T-helper 17 cell (primary cell): Measurements from ENCODE around the gene ADAMTSL2. TPM values are rescaled to one million over a fixed set of nuclear protein-coding genes. Genes with fewer than 3 reads are reported as not detected.
"Not testable (repeated sequence)": the region's sequence is repeated elsewhere in the genome, so short reads cannot be mapped to it uniquely, and the experiment has no call there.

Experiments used
- ATAC-seq: fragments of 150-1000 bp; cut with Tn5 transposase; 2 replicates; pipeline ENCODE4 v1.10.0; 2021; ENCODE audit warnings: mild to moderate bottlenecking, moderate library complexity
- DNase-seq, 3 donors: peaks; one replicate each; pipeline versions ENCODE4 v3.0.0 to v3.0.0-alpha.2; 2020 to 2021
- H3K9me3 ChIP-seq: one replicate; pipeline ENCODE4 v1.7.0; 2013; ENCODE audit warnings: low read length, mild to moderate bottlenecking; ENCODE audit not compliant: control insufficient read depth, poor library complexity, severe bottlenecking
- H3K27ac Mint-ChIP-seq: one replicate; pipeline ENCODE4 v1.8.0; 2022; ENCODE audit warnings: mild to moderate bottlenecking, moderate library complexity, mixed read lengths
- H3K27me3 Mint-ChIP-seq: one replicate; pipeline ENCODE4 v1.8.0; 2022; ENCODE audit warnings: mixed read lengths
- H3K36me3 Mint-ChIP-seq: one replicate; pipeline ENCODE4 v1.8.0; 2022; ENCODE audit warnings: low read depth, mixed read lengths
- H3K4me1 Mint-ChIP-seq: one replicate; pipeline ENCODE4 v1.8.0; 2022; ENCODE audit warnings: mild to moderate bottlenecking, mixed read lengths
- H3K4me3 Mint-ChIP-seq: one replicate; pipeline ENCODE4 v1.8.0; 2022; ENCODE audit warnings: mild to moderate bottlenecking, moderate library complexity, mixed read lengths
- total RNA-seq, 4 donors: library from RNA in 2 of 4; stranded (reverse) in 2 of 4; gene quantifications; one replicate each; pipeline ENCODE4 v1.2.3 and lab custom pipeline; 2022 to 2026

Gene ADAMTSL2
- total RNA-seq, 2 donors from 2014 or later = not detected

- no peak overlapping the region for H3K27ac Mint-ChIP-seq
- peaks cover 46% of the 10 kb centered on the region for H3K27me3 Mint-ChIP-seq
- H3K9me3 ChIP-seq = no peaks in the 10 kb centered on the region
- no peak for ATAC-seq
- no peak for DNase-seq
- peaks cover 2% of the 10 kb centered on the region for H3K4me1 Mint-ChIP-seq
- H3K4me3 Mint-ChIP-seq = no peak overlapping the region
- no peaks in the 10 kb centered on the region for H3K36me3 Mint-ChIP-seq
These were observed 20.2 kb downstream of the ADAMTSL2 start for GRCh38 chr9:133554729-133555128.

- H3K4me1 Mint-ChIP-seq = peaks cover 2% of the 10 kb centered on the region
These were observed 21.9 kb downstream of the ADAMTSL2 start for GRCh38 chr9:133556354-133556753.

GRCh38 chr9:133557581-133557980, 23.1 kb downstream of the ADAMTSL2 start:
- Mint-ChIP-seq H3K4me3 (no peak overlapping the region), H3K27ac (no peak overlapping the region), H3K27me3 (peaks cover 35% of the 10 kb centered on the region)

More at GRCh38 chr9:133556354-133556753, 21.9 kb downstream of the ADAMTSL2 start:
- no peaks in the 10 kb centered on the region for H3K9me3 ChIP-seq
- Mint-ChIP-seq H3K27me3 (peaks cover 40% of the 10 kb centered on the region), H3K4me3 (no peak overlapping the region), H3K36me3 (no peaks in the 10 kb centered on the region), H3K27ac (no peak overlapping the region)
- ATAC-seq (no peak), DNase-seq (no peak)

GRCh38 chr9:133558191-133559126, 24.0 kb downstream of the ADAMTSL2 start:
- DNase-seq = no peak
- H3K4me3 Mint-ChIP-seq = no peak overlapping the region
- H3K4me1 Mint-ChIP-seq = peaks cover 4% of the 10 kb centered on the region
- H3K27ac Mint-ChIP-seq = peak overlapping the region; percentile 8
- no peaks in the 10 kb centered on the region for H3K36me3 Mint-ChIP-seq
- ATAC-seq = no peak
- peaks cover 32% of the 10 kb centered on the region for H3K27me3 Mint-ChIP-seq
- H3K9me3 ChIP-seq = no peaks in the 10 kb centered on the region

More at GRCh38 chr9:133557581-133557980, 23.1 kb downstream of the ADAMTSL2 start:
- DNase-seq = no peak
- Mint-ChIP-seq H3K4me1 (peaks cover 2% of the 10 kb centered on the region), H3K36me3 (no peaks in the 10 kb centered on the region)
- no peak for ATAC-seq
- no peaks in the 10 kb centered on the region for H3K9me3 ChIP-seq

GRCh38 chr9:133560311-133560710, 25.8 kb downstream of the ADAMTSL2 start:
- ATAC-seq (no peak), DNase-seq (no peak)
- Mint-ChIP-seq H3K4me1 (peaks cover 6% of the 10 kb centered on the region), H3K27me3 (peaks cover 31% of the 10 kb centered on the region), H3K27ac (no peak overlapping the region), H3K4me3 (no peak overlapping the region), H3K36me3 (no peaks in the 10 kb centered on the region)
- no peaks in the 10 kb centered on the region for H3K9me3 ChIP-seq

GRCh38 chr9:133560944-133561343, 26.4 kb downstream of the ADAMTSL2 start:
- H3K27ac Mint-ChIP-seq = no peak overlapping the region
- no peak overlapping the region for H3K4me3 Mint-ChIP-seq

GRCh38 chr9:133561976-133562554, 27.6 kb downstream of the ADAMTSL2 start:
- Mint-ChIP-seq H3K4me3 (no peak overlapping the region), H3K4me1 (peaks cover 6% of the 10 kb centered on the region), H3K36me3 (no peaks in the 10 kb centered on the region), H3K27me3 (peaks cover 21% of the 10 kb centered on the region), H3K27ac (no peak overlapping the region)
- ATAC-seq = no peak
- no peaks in the 10 kb centered on the region for H3K9me3 ChIP-seq
- DNase-seq = no peak

More at GRCh38 chr9:133560944-133561343, 26.4 kb downstream of the ADAMTSL2 start:
- DNase-seq = no peak
- H3K9me3 ChIP-seq = no peaks in the 10 kb centered on the region
- Mint-ChIP-seq H3K36me3 (no peaks in the 10 kb centered on the region), H3K4me1 (peaks cover 6% of the 10 kb centered on the region), H3K27me3 (peaks cover 25% of the 10 kb centered on the region)
- ATAC-seq = no peak

- Mint-ChIP-seq H3K36me3 (no peaks in the 10 kb centered on the region), H3K4me1 (peaks cover 6% of the 10 kb centered on the region), H3K4me3 (no peak overlapping the region), H3K27me3 (peaks cover 19% of the 10 kb centered on the region), H3K27ac (peak overlapping the region; percentile 6)
- no peaks in the 10 kb centered on the region for H3K9me3 ChIP-seq
- DNase-seq = no peak
- no peak for ATAC-seq
These were observed 28.2 kb downstream of the ADAMTSL2 start for GRCh38 chr9:133562611-133563290.

GRCh38 chr9:133563291-133563796, 28.8 kb downstream of the ADAMTSL2 start:
- no peaks in the 10 kb centered on the region for H3K36me3 Mint-ChIP-seq
- H3K27me3 Mint-ChIP-seq = peaks cover 14% of the 10 kb centered on the region
- no peak overlapping the region for H3K4me3 Mint-ChIP-seq
- ATAC-seq = no peak
- no peaks in the 10 kb centered on the region for H3K9me3 ChIP-seq
- H3K4me1 Mint-ChIP-seq = peaks cover 6% of the 10 kb centered on the region
- H3K27ac Mint-ChIP-seq = peak overlapping the region; percentile 6
- no peak for DNase-seq

GRCh38 chr9:133563814-133564213, 29.3 kb downstream of the ADAMTSL2 start:
- H3K9me3 ChIP-seq, H3K4me3 Mint-ChIP-seq, H3K4me1 Mint-ChIP-seq, H3K36me3 Mint-ChIP-seq, ATAC-seq, DNase-seq: not testable (repeated sequence)
- H3K27ac Mint-ChIP-seq = peak overlapping the region; percentile 6
- peaks cover 11% of the 10 kb centered on the region for H3K27me3 Mint-ChIP-seq

GRCh38 chr9:133564451-133565116, 30.1 kb downstream of the ADAMTSL2 start:
- DNase-seq (no peak), ATAC-seq (no peak)
- no peaks in the 10 kb centered on the region for H3K9me3 ChIP-seq
- Mint-ChIP-seq H3K4me3 (no peak overlapping the region), H3K4me1 (peaks cover 4% of the 10 kb centered on the region), H3K36me3 (peaks cover 3% of the 10 kb centered on the region), H3K27ac (peak overlapping the region; percentile 6), H3K27me3 (peaks cover 12% of the 10 kb centered on the region)

GRCh38 chr9:133566382-133566781, 31.9 kb downstream of the ADAMTSL2 start:
- no peak overlapping the region for H3K4me3 Mint-ChIP-seq
- H3K27ac Mint-ChIP-seq = no peak overlapping the region
- H3K36me3 Mint-ChIP-seq = peaks cover 3% of the 10 kb centered on the region

More at GRCh38 chr9:133566382-133566781, 31.9 kb downstream of the ADAMTSL2 start:
- Mint-ChIP-seq H3K4me1 (peaks cover 4% of the 10 kb centered on the region), H3K27me3 (peaks cover 7% of the 10 kb centered on the region)
- no peak for DNase-seq
- no peak for ATAC-seq
- H3K9me3 ChIP-seq = no peaks in the 10 kb centered on the region
